GM12878 (cell line): ENCODE results near the gene CBR4. TPM values are rescaled to one million over a fixed set of nuclear protein-coding genes. Genes with fewer than 3 reads are reported as not detected.

Source experiments
- ATAC-seq: fragments of 200-7000 bp; cut with Tn5 transposase; 3 replicates; pipeline ENCODE4 v1.9.1; 2020; ENCODE audit warnings: mild to moderate bottlenecking, moderate library complexity
- BruUV-seq: library from RNA; stranded (reverse); fragments of 400-500 nt; replicated peaks from 2 replicates; lab custom pipeline; 2021; lab: Mats Ljungman, UMichigan
- CTCF ChIA-PET: fragments of 300-600 bp; sonication (Branson Sonifier 250); formaldehyde crosslinking; extraction: SDS; loops from one replicate; lab custom pipeline; 2021; ENCODE audit warnings: inconsistent platforms; lab: Yijun Ruan, JAX
- POLR2A ChIA-PET: fragments of 350-600 bp; formaldehyde crosslinking; extraction: SDS; loops from one replicate; lab custom pipeline; 2021; ENCODE audit warnings: inconsistent platforms; lab: Charles Lee
- RAD21 ChIA-PET: fragments of 300-600 bp; sonication (Branson Sonifier 250); formaldehyde crosslinking; loops from one replicate; lab custom pipeline; 2023; ENCODE audit warnings: antibody characterized with exemption; ENCODE audit not compliant: unreplicated experiment; lab: Charles Lee
- SMC1A ChIA-PET: fragments of 300-600 bp; sonication (Branson Sonifier 250); formaldehyde crosslinking; loops from one replicate; lab custom pipeline; 2023; ENCODE audit not compliant: unreplicated experiment, uncharacterized antibody; lab: Charles Lee
- DNase-seq: peaks from one replicate; pipeline ENCODE4 v3.0.0-alpha.2; 2011; ENCODE audit warnings: low read depth, low spot score
- FAIRE-seq: peaks from 3 replicates; lab custom pipeline; 2011; peaks lifted over from hg19 to GRCh38; lab: Jason Lieb, UNC
- H2AFZ ChIP-seq: 2 replicates; pipeline ENCODE4 v1.6.0; 2011; ENCODE audit warnings: low read depth, low read length, control low read depth; ENCODE audit not compliant: control insufficient read depth
- H3K27ac ChIP-seq: 2 replicates; pipeline ENCODE4 v1.5.1; 2011; ENCODE audit warnings: control low read depth; ENCODE audit not compliant: control insufficient read depth, insufficient read depth
- H3K27me3 ChIP-seq, 2 experiments: replicated peaks in 1 of 2; 2 replicates each; pipeline versions ENCODE4 v1.6.0 to v1.6.1; 2011; ENCODE audit warnings: low read length in 1 of 2; ENCODE audit not compliant: control insufficient read depth in 2 of 2, insufficient read depth in 2 of 2
- H3K36me3 ChIP-seq, 2 experiments: 2 replicates each; pipeline ENCODE4 v1.5.1; 2011; ENCODE audit warnings: low read length in 1 of 2; ENCODE audit not compliant: control insufficient read depth in 2 of 2, insufficient read depth in 2 of 2
- H3K4me1 ChIP-seq: 2 replicates; pipeline ENCODE4 v1.6.1; 2011; ENCODE audit warnings: mild to moderate bottlenecking, low read length, moderate library complexity, mixed read lengths; ENCODE audit not compliant: control insufficient read depth, insufficient read depth
- H3K4me2 ChIP-seq: 2 replicates; pipeline ENCODE4 v1.6.0; 2011; ENCODE audit warnings: control low read depth; ENCODE audit not compliant: control insufficient read depth, insufficient read depth
- H3K4me3 ChIP-seq: fragments of 200-600 bp; sonication (generic); 2 replicates; pipeline ENCODE4 v1.5.1; 2016
- H3K79me2 ChIP-seq: 2 replicates; pipeline ENCODE4 v1.6.0; 2011; ENCODE audit warnings: low read length; ENCODE audit not compliant: control insufficient read depth, insufficient read depth
- H3K9ac ChIP-seq: 2 replicates; pipeline ENCODE4 v1.8.0; 2011; ENCODE audit warnings: low read length, control low read depth, mixed read lengths; ENCODE audit not compliant: control insufficient read depth, insufficient read depth
- H3K9me3 ChIP-seq: replicated peaks from 3 replicates; pipeline ENCODE4 v1.5.1; 2011; ENCODE audit warnings: mild to moderate bottlenecking, low read length; ENCODE audit not compliant: control insufficient read depth, insufficient read depth
- H4K20me1 ChIP-seq: 2 replicates; pipeline ENCODE4 v1.6.0; 2011; ENCODE audit not compliant: control insufficient read depth, insufficient read depth
- BACH1 ChIP-seq: fragments of 450-650 bp; IDR thresholded peaks from 2 replicates; pipeline ENCODE4 v1.6.1; 2017; ENCODE audit warnings: mild to moderate bottlenecking, borderline replicate concordance
- BRCA1 ChIP-seq: IDR thresholded peaks from 2 replicates; pipeline ENCODE4 v1.6.1; 2011; ENCODE audit warnings: low read depth, low read length, improper control_type of control experiment
- CHD2 ChIP-seq: IDR thresholded peaks from 2 replicates; pipeline ENCODE4 v1.6.1; 2011; ENCODE audit warnings: low read depth, low read length, improper control_type of control experiment, borderline replicate concordance
- CHD4 ChIP-seq: fragments of 200-600 bp; sonication (generic); IDR thresholded peaks from 2 replicates; pipeline ENCODE4 v1.6.1; 2016; ENCODE audit warnings: mild to moderate bottlenecking
- EGR1 ChIP-seq, 2 experiments: IDR thresholded peaks; 1 replicate in 1 of 2; 2 replicates in 1 of 2; pipeline ENCODE4 v1.6.1; 2011 to 2012; ENCODE audit warnings: low read depth in 2 of 2, low read length in 2 of 2, borderline replicate concordance in 1 of 2, mild to moderate bottlenecking in 1 of 2, moderate library complexity in 1 of 2
- ETV6 ChIP-seq, 2 experiments: fragments of 450-650 bp in 1 of 2; IDR thresholded peaks in 1 of 2; conservative IDR thresholded peaks in 1 of 2; 2 replicates each; pipeline ENCODE4 v1.6.1; 2014; ENCODE audit warnings: antibody characterized with exemption in 1 of 2, borderline replicate concordance in 1 of 2, low read depth in 1 of 2, mild to moderate bottlenecking in 1 of 2, moderate library complexity in 1 of 2
- HDAC2 ChIP-seq: fragments of 200-600 bp; sonication (generic); IDR thresholded peaks from 2 replicates; pipeline ENCODE4 v1.6.1; 2017
- NFXL1 ChIP-seq: fragments of 450-650 bp; IDR thresholded peaks from 2 replicates; pipeline ENCODE4 v1.6.1; 2017; ENCODE audit warnings: antibody characterized with exemption, mild to moderate bottlenecking, borderline replicate concordance
- PAX5 ChIP-seq: IDR thresholded peaks from 2 replicates; pipeline ENCODE4 v1.6.1; 2011; ENCODE audit warnings: low read depth, low read length, borderline replicate concordance
- POU2F2 ChIP-seq: IDR thresholded peaks from 3 replicates; pipeline ENCODE4 v1.6.1; 2011; ENCODE audit warnings: low read depth, mild to moderate bottlenecking, low read length, borderline replicate concordance
- SUZ12 ChIP-seq: fragments of 200-600 bp; sonication (generic); IDR thresholded peaks from one replicate; pipeline ENCODE4 v1.6.1; 2018; ENCODE audit warnings: antibody characterized with exemption, mild to moderate bottlenecking; ENCODE audit not compliant: unreplicated experiment
- TCF12 ChIP-seq: IDR thresholded peaks from 2 replicates; pipeline ENCODE4 v1.6.1; 2011; ENCODE audit warnings: low read depth, mild to moderate bottlenecking, low read length
- ZNF217 ChIP-seq: fragments of 450-650 bp; IDR thresholded peaks from 2 replicates; pipeline ENCODE4 v1.6.1; 2017; ENCODE audit warnings: antibody characterized with exemption, mild to moderate bottlenecking
- ZZZ3 ChIP-seq: IDR thresholded peaks from 2 replicates; pipeline ENCODE4 v1.6.1; 2011; ENCODE audit warnings: low read depth; ENCODE audit not compliant: control insufficient read depth, insufficient read length
- WGBS: methylation state at CpG from one replicate; pipeline ENCODE4 v1.1.6; 2016; ENCODE audit warnings: low lambda C conversion rate; ENCODE audit not compliant: insufficient replicate concordance, insufficient coverage; ENCODE audit errors: missing lambda C conversion rate; 5-methylcytosine and 5-hydroxymethylcytosine counted together
- in situ Hi-C: fragments of 300-500 bp; cut with MboI; formaldehyde crosslinking; loops from 9 replicates; pipeline ENCODE4 v1.14.3; 2018; ENCODE audit warnings: mixed read lengths
- intact Hi-C: fragments of 100-400 bp; cut with micrococcal nuclease; formaldehyde crosslinking; loops from one replicate; pipeline ENCODE4 v1.14.2; 2022; ENCODE audit not compliant: unreplicated experiment
- polyA plus RNA-seq, 11 experiments: library from polyadenylated mRNA; depleted of rRNA in 4 of 11; unstranded in 6 of 11; stranded (reverse) in 5 of 11; fragments of >200 nt; fragmentation: Nextera tagmentation in 4 of 11; fragmentation: Illumina TruSeq in 1 of 11; extraction: Ambion mirVana in 4 of 11; extraction: Trizol in 1 of 11; gene quantifications; 1 replicate in 1 of 11; 2 replicates in 10 of 11; pipeline versions ENCODE4 v1.2.1 to v1.2.3, GENCODE V29; 2011 to 2016; ENCODE audit warnings: inconsistent platforms in 2 of 11, missing spikeins in 2 of 11, low read depth in 1 of 11
- total RNA-seq, 4 experiments: library from RNA; depleted of rRNA in 3 of 4; stranded (reverse); fragments of >200 nt in 3 of 4; fragmentation: Illumina TruSeq in 1 of 4; extraction: Trizol in 1 of 4; gene quantifications; 2 replicates each; pipeline versions ENCODE4 v1.2.1 to v1.2.3, GENCODE V29; 2013 to 2021
- TF ChIP-seq, protein P1 (sequence below): fragments of 450-650 bp; IDR thresholded peaks from 2 replicates; pipeline ENCODE4 v1.6.1; 2017; ENCODE audit warnings: low read depth, mild to moderate bottlenecking, moderate library complexity
- TF ChIP-seq, protein P2 (sequence below): IDR thresholded peaks from 2 replicates; pipeline ENCODE4 v1.6.1; 2012; ENCODE audit warnings: mild to moderate bottlenecking, low read depth, low read length

CBR4 gene
- total and polyA plus RNA-seq, 10 of the 15 experiments (the other 5 are each of a cell fraction or from before 2014, with no cell fraction given), result 17.3 to 38.8 (median 24.8) TPM

DNA sequence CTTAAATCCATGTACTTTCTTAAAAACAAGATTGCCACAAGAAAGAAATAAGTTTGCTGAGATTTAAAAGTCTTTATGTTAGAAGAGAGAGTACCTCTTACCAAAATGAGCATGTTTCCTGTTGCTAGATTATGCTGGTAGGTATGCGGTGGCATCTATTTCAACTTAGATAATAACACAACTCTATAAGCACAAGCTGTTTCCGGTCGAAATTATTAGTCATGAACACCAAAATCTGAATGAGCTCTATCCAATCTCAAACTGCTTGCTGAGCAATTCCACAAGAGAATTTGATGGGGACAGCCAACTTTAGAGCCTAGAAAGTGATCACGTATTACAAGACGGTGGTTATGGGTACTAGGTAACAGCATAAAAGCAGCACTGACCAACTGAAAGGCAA is 49.3 kb downstream of the CBR4 start:
- no TSS peak for BruUV-seq
- ChIA-PET SMC1A (no interaction called here), RAD21 (no interaction called here), CTCF (interaction anchor here (1.2 kb wide), 1 partner anchor 375 kb away, joined by 3 read pairs; no protein-coding TSS in a partner anchor), POLR2A (no interaction called here)
- Histone ChIP-seq H3K27ac (no peak overlapping the region), H3K4me1 (no peaks in the 10 kb centered on the region), H3K9ac (no peak overlapping the region), H3K4me3 (no peak overlapping the region), H2AFZ (no peak overlapping the region), H3K4me2 (no peak overlapping the region), H3K36me3 (no peaks in the 10 kb centered on the region), H3K79me2 (no peaks in the 10 kb centered on the region), H4K20me1 (no peaks in the 10 kb centered on the region), H3K9me3 (no peaks in the 10 kb centered on the region), H3K27me3 (no peaks in the 10 kb centered on the region)
- TF ChIP-seq TCF12 (no peak), SUZ12 (no peak), HDAC2 (no peak), ETV6 (conservative IDR thresholded peaks at IDR 0.05 in 1 of 2, IDR thresholded peaks at IDR 0.05 in 1 of 2; ENCODE audit: borderline replicate concordance in 1 of 2, low read depth in 1 of 2) (no peak), PAX5 (no peak), BACH1 (no peak), POU2F2 (no peak), NFXL1 (no peak), CHD4 (no peak), ZZZ3 (no peak), EGR1 (IDR thresholded peaks at IDR 0.05; ENCODE audit: borderline replicate concordance in 1 of 2, low read depth in 2 of 2, low read length in 2 of 2) (no peak), ZNF217 (no peak), CHD2 (no peak), BRCA1 (no peak)
- TF ChIP-seq, protein P1, sequence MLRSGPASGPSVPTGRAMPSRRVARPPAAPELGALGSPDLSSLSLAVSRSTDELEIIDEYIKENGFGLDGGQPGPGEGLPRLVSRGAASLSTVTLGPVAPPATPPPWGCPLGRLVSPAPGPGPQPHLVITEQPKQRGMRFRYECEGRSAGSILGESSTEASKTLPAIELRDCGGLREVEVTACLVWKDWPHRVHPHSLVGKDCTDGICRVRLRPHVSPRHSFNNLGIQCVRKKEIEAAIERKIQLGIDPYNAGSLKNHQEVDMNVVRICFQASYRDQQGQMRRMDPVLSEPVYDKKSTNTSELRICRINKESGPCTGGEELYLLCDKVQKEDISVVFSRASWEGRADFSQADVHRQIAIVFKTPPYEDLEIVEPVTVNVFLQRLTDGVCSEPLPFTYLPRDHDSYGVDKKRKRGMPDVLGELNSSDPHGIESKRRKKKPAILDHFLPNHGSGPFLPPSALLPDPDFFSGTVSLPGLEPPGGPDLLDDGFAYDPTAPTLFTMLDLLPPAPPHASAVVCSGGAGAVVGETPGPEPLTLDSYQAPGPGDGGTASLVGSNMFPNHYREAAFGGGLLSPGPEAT, result no peak
- TF ChIP-seq, protein P2, sequence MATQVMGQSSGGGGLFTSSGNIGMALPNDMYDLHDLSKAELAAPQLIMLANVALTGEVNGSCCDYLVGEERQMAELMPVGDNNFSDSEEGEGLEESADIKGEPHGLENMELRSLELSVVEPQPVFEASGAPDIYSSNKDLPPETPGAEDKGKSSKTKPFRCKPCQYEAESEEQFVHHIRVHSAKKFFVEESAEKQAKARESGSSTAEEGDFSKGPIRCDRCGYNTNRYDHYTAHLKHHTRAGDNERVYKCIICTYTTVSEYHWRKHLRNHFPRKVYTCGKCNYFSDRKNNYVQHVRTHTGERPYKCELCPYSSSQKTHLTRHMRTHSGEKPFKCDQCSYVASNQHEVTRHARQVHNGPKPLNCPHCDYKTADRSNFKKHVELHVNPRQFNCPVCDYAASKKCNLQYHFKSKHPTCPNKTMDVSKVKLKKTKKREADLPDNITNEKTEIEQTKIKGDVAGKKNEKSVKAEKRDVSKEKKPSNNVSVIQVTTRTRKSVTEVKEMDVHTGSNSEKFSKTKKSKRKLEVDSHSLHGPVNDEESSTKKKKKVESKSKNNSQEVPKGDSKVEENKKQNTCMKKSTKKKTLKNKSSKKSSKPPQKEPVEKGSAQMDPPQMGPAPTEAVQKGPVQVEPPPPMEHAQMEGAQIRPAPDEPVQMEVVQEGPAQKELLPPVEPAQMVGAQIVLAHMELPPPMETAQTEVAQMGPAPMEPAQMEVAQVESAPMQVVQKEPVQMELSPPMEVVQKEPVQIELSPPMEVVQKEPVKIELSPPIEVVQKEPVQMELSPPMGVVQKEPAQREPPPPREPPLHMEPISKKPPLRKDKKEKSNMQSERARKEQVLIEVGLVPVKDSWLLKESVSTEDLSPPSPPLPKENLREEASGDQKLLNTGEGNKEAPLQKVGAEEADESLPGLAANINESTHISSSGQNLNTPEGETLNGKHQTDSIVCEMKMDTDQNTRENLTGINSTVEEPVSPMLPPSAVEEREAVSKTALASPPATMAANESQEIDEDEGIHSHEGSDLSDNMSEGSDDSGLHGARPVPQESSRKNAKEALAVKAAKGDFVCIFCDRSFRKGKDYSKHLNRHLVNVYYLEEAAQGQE, result no peak
- intact Hi-C loops (no loop called here), in situ Hi-C loops (no loop called here)
- DNase-seq (no peak), FAIRE-seq (no peak), ATAC-seq (no peak)
- WGBS, result 71% methylated on average over 5 of the region's 5 CpGs
